Activated naive CD4-positive, alpha-beta T cell treated with anti-CD3 and anti-CD28 coated beads, Interleukin-2, amount 50 U/mL, for 72 hours (primary cell): ENCODE results near the gene ANO9. TPM values are rescaled to one million over a fixed set of nuclear protein-coding genes. Genes with fewer than 3 reads are reported as not detected.
"Not testable (repeated sequence)": the region's sequence is repeated elsewhere in the genome, so short reads cannot be mapped to it uniquely, and the experiment has no call there.

Experiments used
- ATAC-seq, 2 donors: fragments of 150-1000 bp; cut with Tn5 transposase; 2 replicates each; pipeline ENCODE4 v1.10.0; 2021; ENCODE audit warnings: mild to moderate bottlenecking in 2 of 2, moderate library complexity in 2 of 2
- DNase-seq, 2 donors: peaks; one replicate each; pipeline ENCODE4 v3.0.0; 2021 to 2022; ENCODE audit warnings: low spot score in 2 of 2
- H3K27ac Mint-ChIP-seq, 2 donors: one replicate each; pipeline ENCODE4 v1.8.0; 2022; ENCODE audit warnings: mild to moderate bottlenecking in 2 of 2, mixed read lengths in 2 of 2
- H3K36me3 Mint-ChIP-seq, 2 donors: one replicate each; pipeline ENCODE4 v1.8.0; 2022; ENCODE audit warnings: mixed read lengths in 2 of 2
- H3K9me3 Mint-ChIP-seq, 2 donors: one replicate each; pipeline ENCODE4 v1.8.0; 2022; ENCODE audit warnings: mixed read lengths in 2 of 2
- total RNA-seq, 2 donors: library from RNA; stranded (reverse); gene quantifications; one replicate each; pipeline ENCODE4 v1.2.3, GENCODE V29; 2022

ANO9 gene
- total RNA-seq, 2 donors from 2014 or later, result 61.2 to 69.3 TPM

- no peak for ATAC-seq
These were observed 33.2 kb upstream of the ANO9 start for GRCh38 chr11:474914-475506.

GRCh38 chr11:473962-474785 lies 32.4 kb upstream of the ANO9 start:
- Mint-ChIP-seq H3K9me3 (no peaks in the 10 kb centered on the region), H3K36me3 (no peaks in the 10 kb centered on the region), H3K27ac (no peak overlapping the region)
- DNase-seq (no peak), ATAC-seq (no peak)

More at GRCh38 chr11:474914-475506, 33.2 kb upstream of the ANO9 start:
- Mint-ChIP-seq H3K9me3 (no peaks in the 10 kb centered on the region), H3K27ac (no peak overlapping the region), H3K36me3 (no peaks in the 10 kb centered on the region)
- no peak for DNase-seq

- no peaks in the 10 kb centered on the region for H3K36me3 Mint-ChIP-seq
- ATAC-seq (no peak), DNase-seq (no peak)
- no peak overlapping the region for H3K27ac Mint-ChIP-seq
- no peaks in the 10 kb centered on the region for H3K9me3 Mint-ChIP-seq
These were observed 31.6 kb upstream of the ANO9 start for GRCh38 chr11:473415-473814.

- ATAC-seq (no peak), DNase-seq (no peak)
- Mint-ChIP-seq H3K36me3 (no peaks in the 10 kb centered on the region), H3K9me3 (no peaks in the 10 kb centered on the region), H3K27ac (no peak overlapping the region)
These were observed 31.0 kb upstream of the ANO9 start for GRCh38 chr11:472816-473215.

- H3K27ac Mint-ChIP-seq, result peak overlapping the region in 1 of 2 donors; percentile 14
- ATAC-seq (no peak), DNase-seq (no peak)
- H3K36me3 Mint-ChIP-seq, result no peaks in the 10 kb centered on the region
- H3K9me3 Mint-ChIP-seq, result no peaks in the 10 kb centered on the region
These were observed 30.5 kb upstream of the ANO9 start for GRCh38 chr11:472272-472671.

- no peak overlapping the region for H3K27ac Mint-ChIP-seq
- DNase-seq (no peak), ATAC-seq (no peak)
- no peaks in the 10 kb centered on the region for H3K36me3 Mint-ChIP-seq
- no peaks in the 10 kb centered on the region for H3K9me3 Mint-ChIP-seq
These were observed 29.8 kb upstream of the ANO9 start for GRCh38 chr11:471468-472145.

- Mint-ChIP-seq H3K9me3 (no peaks in the 10 kb centered on the region), H3K36me3 (no peaks in the 10 kb centered on the region), H3K27ac (peak overlapping the region in 1 of 2 donors; percentile 82)
- ATAC-seq (no peak), DNase-seq (no peak)
These were observed 28.1 kb upstream of the ANO9 start for GRCh38 chr11:469684-470560.

- not testable (repeated sequence) for ATAC-seq, H3K9me3 Mint-ChIP-seq, H3K36me3 Mint-ChIP-seq, DNase-seq
- H3K27ac Mint-ChIP-seq, result peak overlapping the region in 1 of 2 donors; percentile 82
These were observed 27.3 kb upstream of the ANO9 start for GRCh38 chr11:469026-469683.

GRCh38 chr11:468493-468892 lies 26.7 kb upstream of the ANO9 start:
- Mint-ChIP-seq H3K36me3 (no peaks in the 10 kb centered on the region), H3K27ac (peak overlapping the region in 1 of 2 donors; percentile 74), H3K9me3 (no peaks in the 10 kb centered on the region)
- ATAC-seq, result no peak
- DNase-seq, result no peak

- Mint-ChIP-seq H3K36me3 (no peaks in the 10 kb centered on the region), H3K27ac (peak overlapping the region in 1 of 2 donors; percentile 17), H3K9me3 (no peaks in the 10 kb centered on the region)
- no peak for DNase-seq
- ATAC-seq, result no peak
These were observed 26.2 kb upstream of the ANO9 start for GRCh38 chr11:468036-468435.

GRCh38 chr11:465896-466530 lies 24.2 kb upstream of the ANO9 start:
- ATAC-seq, result no peak
- Mint-ChIP-seq H3K36me3 (no peaks in the 10 kb centered on the region), H3K27ac (peak overlapping the region in 1 of 2 donors; percentile 86), H3K9me3 (no peaks in the 10 kb centered on the region)
- no peak for DNase-seq

GRCh38 chr11:464316-464715 lies 22.5 kb upstream of the ANO9 start:
- no peaks in the 10 kb centered on the region for H3K9me3 Mint-ChIP-seq

GRCh38 chr11:462107-462890 lies 20.5 kb upstream of the ANO9 start:
- DNase-seq, result no peak
- ATAC-seq, result no peak
- Mint-ChIP-seq H3K36me3 (no peaks in the 10 kb centered on the region), H3K27ac (peak overlapping the region in 1 of 2 donors; percentile 72), H3K9me3 (no peaks in the 10 kb centered on the region)

More at GRCh38 chr11:464316-464715, 22.5 kb upstream of the ANO9 start:
- H3K36me3 Mint-ChIP-seq, result no peaks in the 10 kb centered on the region
- DNase-seq (no peak), ATAC-seq (no peak)
- no peak overlapping the region for H3K27ac Mint-ChIP-seq

- H3K9me3 Mint-ChIP-seq, result no peaks in the 10 kb centered on the region
- H3K36me3 Mint-ChIP-seq, result peaks cover 0 to under 1% of the 10 kb centered on the region in 2 donors
- H3K27ac Mint-ChIP-seq, result peak overlapping the region in 1 of 2 donors; percentile 35
- ATAC-seq (no peak), DNase-seq (no peak)
These were observed 19.8 kb upstream of the ANO9 start for GRCh38 chr11:461626-462025.
